Measurements from ENCODE around the gene STX4. TPM values are rescaled to one million over a fixed set of nuclear protein-coding genes. Genes with fewer than 3 reads are reported as not detected.
A peak's percentile ranks its signal among the peaks of the same experiment; 100 is the strongest.

Gene STX4
- total and polyA plus RNA-seq, 9 of the 15 experiments (the other 6 are each of a cell fraction or from before 2014, with no cell fraction given), result 3.2 to 48.0 (median 21.5) TPM

- no peak for TF ChIP-seq ZNF518B (CRISPR knock-in tag; IDR thresholded peaks at IDR 0.05)
- TF ChIP-seq, protein P1, sequence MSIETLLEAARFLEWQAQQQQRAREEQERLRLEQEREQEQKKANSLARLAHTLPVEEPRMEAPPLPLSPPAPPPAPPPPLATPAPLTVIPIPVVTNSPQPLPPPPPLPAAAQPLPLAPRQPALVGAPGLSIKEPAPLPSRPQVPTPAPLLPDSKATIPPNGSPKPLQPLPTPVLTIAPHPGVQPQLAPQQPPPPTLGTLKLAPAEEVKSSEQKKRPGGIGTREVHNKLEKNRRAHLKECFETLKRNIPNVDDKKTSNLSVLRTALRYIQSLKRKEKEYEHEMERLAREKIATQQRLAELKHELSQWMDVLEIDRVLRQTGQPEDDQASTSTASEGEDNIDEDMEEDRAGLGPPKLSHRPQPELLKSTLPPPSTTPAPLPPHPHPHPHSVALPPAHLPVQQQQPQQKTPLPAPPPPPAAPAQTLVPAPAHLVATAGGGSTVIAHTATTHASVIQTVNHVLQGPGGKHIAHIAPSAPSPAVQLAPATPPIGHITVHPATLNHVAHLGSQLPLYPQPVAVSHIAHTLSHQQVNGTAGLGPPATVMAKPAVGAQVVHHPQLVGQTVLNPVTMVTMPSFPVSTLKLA (conservative IDR thresholded peaks at IDR 0.05), result peak; percentile 79 to 87
- TF ChIP-seq ZNF24 (IDR thresholded peaks at IDR 0.05), result no peak; the same call in 1 of the 2 replicates
- TF ChIP-seq, protein P2, sequence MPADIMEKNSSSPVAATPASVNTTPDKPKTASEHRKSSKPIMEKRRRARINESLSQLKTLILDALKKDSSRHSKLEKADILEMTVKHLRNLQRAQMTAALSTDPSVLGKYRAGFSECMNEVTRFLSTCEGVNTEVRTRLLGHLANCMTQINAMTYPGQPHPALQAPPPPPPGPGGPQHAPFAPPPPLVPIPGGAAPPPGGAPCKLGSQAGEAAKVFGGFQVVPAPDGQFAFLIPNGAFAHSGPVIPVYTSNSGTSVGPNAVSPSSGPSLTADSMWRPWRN (IDR thresholded peaks at IDR 0.05; ENCODE audit: low read depth), result peak; percentile 37; the same call in 1 of the 2 replicates
- TF ChIP-seq, protein P3, sequence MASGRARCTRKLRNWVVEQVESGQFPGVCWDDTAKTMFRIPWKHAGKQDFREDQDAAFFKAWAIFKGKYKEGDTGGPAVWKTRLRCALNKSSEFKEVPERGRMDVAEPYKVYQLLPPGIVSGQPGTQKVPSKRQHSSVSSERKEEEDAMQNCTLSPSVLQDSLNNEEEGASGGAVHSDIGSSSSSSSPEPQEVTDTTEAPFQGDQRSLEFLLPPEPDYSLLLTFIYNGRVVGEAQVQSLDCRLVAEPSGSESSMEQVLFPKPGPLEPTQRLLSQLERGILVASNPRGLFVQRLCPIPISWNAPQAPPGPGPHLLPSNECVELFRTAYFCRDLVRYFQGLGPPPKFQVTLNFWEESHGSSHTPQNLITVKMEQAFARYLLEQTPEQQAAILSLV (tag; IDR thresholded peaks at IDR 0.05), result no peak
- peak; percentile 87 for TF ChIP-seq HNRNPLL (IDR thresholded peaks at IDR 0.05; ENCODE audit: low read depth, low read length, poor library complexity, severe bottlenecking)
- peak; percentile 59; the same call in 1 of the 2 replicates for TF ChIP-seq KAT7 (CRISPR knock-in tag; IDR thresholded peaks at IDR 0.05; ENCODE audit: borderline replicate concordance)
- TF ChIP-seq SP2 (IDR thresholded peaks at IDR 0.05; ENCODE audit: extremely low read depth, low read depth, low read length, poor library complexity, severe bottlenecking), result peak; percentile 28
- TF ChIP-seq CREM (IDR thresholded peaks at IDR 0.05; ENCODE audit: low read depth), result peak; percentile 98
- no peak for TF ChIP-seq ZBED1 (IDR thresholded peaks at IDR 0.05)
- TF ChIP-seq ARID4B (CRISPR knock-in tag; IDR thresholded peaks at IDR 0.05), result peak; percentile 31
- TF ChIP-seq SNIP1 (IDR thresholded peaks at IDR 0.05; ENCODE audit: low read depth), result no peak
These were observed 40.8 kb downstream of the STX4 start, which contains the start of the genes ZNF646 and ZNF668 (continued) for GRCh38 chr16:31073970-31074813.

All from K562 (cell line).